Tibial artery (tissue), 4 donors: Measurements from ENCODE around the gene CD33.

Experiments used
- DNase-seq, 2 donors: peaks; one replicate each; pipeline ENCODE4 v3.0.0-alpha.2; 2019
- H3K27ac ChIP-seq, 2 donors: fragments of 200-600 bp; sonication (generic) in 1 of 2; 1 replicate in 1 of 2; 2 replicates in 1 of 2; pipeline ENCODE4 v1.5.1; 2018 to 2019; ENCODE audit warnings: mild to moderate bottlenecking in 1 of 2
- H3K27me3 ChIP-seq, 2 donors: fragments of 200-600 bp; sonication (generic) in 1 of 2; one replicate each; pipeline versions ENCODE4 v1.5.1 to v1.6.0; 2016 to 2019
- H3K36me3 ChIP-seq, 3 donors: fragments of 200-600 bp; sonication (generic) in 2 of 3; one replicate each; pipeline ENCODE4 v1.5.1; 2016 to 2019; ENCODE audit warnings: mild to moderate bottlenecking in 2 of 3
- H3K4me1 ChIP-seq, 4 donors: fragments of 200-600 bp; sonication (generic) in 2 of 4; 1 replicate in 3 of 4; 2 replicates in 1 of 4; pipeline ENCODE4 v1.5.1; 2016 to 2019
- H3K4me3 ChIP-seq, 2 donors: fragments of 200-600 bp; sonication (generic) in 1 of 2; 1 replicate in 1 of 2; 2 replicates in 1 of 2; pipeline ENCODE4 v1.5.1; 2018 to 2019; ENCODE audit warnings: mild to moderate bottlenecking in 2 of 2
- H3K9me3 ChIP-seq, 3 donors: fragments of 200-600 bp; sonication (generic) in 1 of 3; one replicate each; pipeline ENCODE4 v1.5.1; 2016 to 2019
- CTCF ChIP-seq, 2 experiments: fragments of 200-600 bp in 1 of 2; fragments of 450-650 bp in 1 of 2; IDR thresholded peaks; one replicate each; pipeline ENCODE4 v1.5.1; 2017 to 2019; ENCODE audit warnings: antibody characterized with exemption in 2 of 2, mild to moderate bottlenecking in 1 of 2, moderate library complexity in 1 of 2
- intact Hi-C: fragments of 100-400 bp; cut with DNase I; formaldehyde crosslinking; loops from one replicate; pipeline ENCODE4 v1.15.0; 2023; ENCODE audit warnings: low total_unique reads

CD33 gene

GRCh38 chr19:51194527-51195315, 30.2 kb upstream of the CD33 start:
- intact Hi-C loops = no loop called here
- no peak for DNase-seq
- Histone ChIP-seq H3K27ac (no peak overlapping the region), H3K27me3 (peaks cover 0 to 10% of the 10 kb centered on the region in 2 donors), H3K36me3 (no peaks in the 10 kb centered on the region), H3K9me3 (no peaks in the 10 kb centered on the region), H3K4me1 (no peaks in the 10 kb centered on the region), H3K4me3 (no peak overlapping the region)
- TF ChIP-seq CTCF (IDR thresholded peaks at IDR 0.05) = no peak

- Histone ChIP-seq H3K4me1 (no peaks in the 10 kb centered on the region), H3K27ac (no peak overlapping the region), H3K36me3 (no peaks in the 10 kb centered on the region), H3K27me3 (peaks cover 0 to 15% of the 10 kb centered on the region in 2 donors), H3K4me3 (no peak overlapping the region), H3K9me3 (no peaks in the 10 kb centered on the region)
- DNase-seq = no peak
- intact Hi-C loops = no loop called here
- no peak for TF ChIP-seq CTCF (IDR thresholded peaks at IDR 0.05)
Measured at GRCh38 chr19:51195316-51195586, 29.6 kb upstream of the CD33 start.

GRCh38 chr19:51195616-51196015, 29.3 kb upstream of the CD33 start:
- Histone ChIP-seq H3K27me3 (peaks cover 0 to 19% of the 10 kb centered on the region in 2 donors), H3K4me3 (no peak overlapping the region), H3K27ac (no peak overlapping the region), H3K4me1 (no peaks in the 10 kb centered on the region), H3K36me3 (no peaks in the 10 kb centered on the region), H3K9me3 (no peaks in the 10 kb centered on the region)
- no peak for TF ChIP-seq CTCF (IDR thresholded peaks at IDR 0.05)
- no peak for DNase-seq
- intact Hi-C loops = no loop called here

- DNase-seq = no peak
- H3K27me3 ChIP-seq = peaks cover 0 to 24% of the 10 kb centered on the region in 2 donors
- H3K27ac ChIP-seq = no peak overlapping the region
- H3K4me3 ChIP-seq = no peak overlapping the region
- no peaks in the 10 kb centered on the region for H3K9me3 ChIP-seq
- intact Hi-C loops = no loop called here
- no peaks in the 10 kb centered on the region for H3K36me3 ChIP-seq
- no peaks in the 10 kb centered on the region for H3K4me1 ChIP-seq
- TF ChIP-seq CTCF (IDR thresholded peaks at IDR 0.05) = no peak
Measured at GRCh38 chr19:51196181-51196580, 28.7 kb upstream of the CD33 start.

- Histone ChIP-seq H3K9me3 (no peaks in the 10 kb centered on the region), H3K4me3 (no peak overlapping the region), H3K36me3 (no peaks in the 10 kb centered on the region), H3K4me1 (no peaks in the 10 kb centered on the region), H3K27ac (no peak overlapping the region), H3K27me3 (peaks cover 0 to 30% of the 10 kb centered on the region in 2 donors)
- intact Hi-C loops = no loop called here
- DNase-seq = no peak
- TF ChIP-seq CTCF (IDR thresholded peaks at IDR 0.05) = no peak
Measured at GRCh38 chr19:51198641-51199040, 26.2 kb upstream of the CD33 start.
